NT2/D1 (cell line): ENCODE data around the gene GPSM1.

Experiments used
- YY1 ChIP-seq: IDR thresholded peaks from 2 replicates; pipeline ENCODE4 v1.6.1; 2011; ENCODE audit not compliant: insufficient read length, insufficient read depth
- ZNF274 ChIP-seq: IDR thresholded peaks from 2 replicates; pipeline ENCODE4 v1.6.1; 2011; ENCODE audit warnings: mild to moderate bottlenecking, low read depth, low read length

DNA sequence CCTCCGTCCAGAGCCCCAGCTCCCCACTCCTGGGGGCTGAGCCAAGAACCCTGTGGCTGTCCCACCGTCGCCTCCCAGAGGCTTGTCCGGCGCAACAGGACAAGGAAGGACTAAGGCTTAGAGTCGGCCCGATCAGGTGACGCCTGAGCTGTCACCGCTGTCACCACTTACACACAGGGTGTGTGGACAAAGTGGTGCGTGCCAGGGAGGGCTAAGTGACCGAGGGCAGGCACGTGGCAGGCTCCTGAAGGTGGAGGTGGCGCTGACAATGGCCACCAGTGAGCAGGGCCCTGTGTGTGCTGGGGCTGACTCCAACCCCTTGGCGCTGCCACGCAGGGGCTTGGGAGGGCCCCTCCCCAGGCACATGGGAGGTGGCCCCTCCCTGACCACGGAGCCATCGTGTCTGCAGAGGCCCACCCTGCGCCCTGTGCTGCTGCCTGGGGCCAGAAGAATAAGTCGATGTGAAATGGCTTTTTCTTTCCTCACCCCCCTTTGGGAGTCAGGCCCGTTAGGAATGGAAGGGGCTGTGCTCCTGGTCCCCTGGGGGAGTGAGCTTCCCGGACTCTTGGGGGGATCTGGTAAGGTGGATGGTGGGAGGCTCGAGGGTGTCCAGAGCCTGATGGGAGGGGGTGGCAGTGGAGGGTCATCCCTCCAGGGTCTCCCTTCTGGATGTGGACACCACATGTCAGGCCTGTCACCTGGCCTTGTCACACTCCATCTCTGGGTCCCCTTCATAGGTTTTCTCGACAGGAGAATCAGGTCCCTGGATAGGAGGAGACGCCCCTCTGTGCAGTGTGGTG lies 2.6 kb upstream of the GPSM1 start:
- TF ChIP-seq ZNF274 = no peak
- TF ChIP-seq YY1 = no peak
